K562 (cell line): ENCODE results near the gene PRR5. TPM values are rescaled to one million over a fixed set of nuclear protein-coding genes. Genes with fewer than 3 reads are reported as not detected.

Source experiments
- ATAC-seq: fragments of 200-7000 bp; cut with Tn5 transposase; 3 replicates; pipeline ENCODE4 v1.9.1; 2020; ENCODE audit warnings: moderate library complexity
- BruUV-seq: library from RNA; stranded (reverse); fragments of 400-500 nt; replicated peaks from 2 replicates; lab custom pipeline; 2021; lab: Mats Ljungman, UMichigan
- CTCF ChIA-PET: fragments of 300-600 bp; formaldehyde crosslinking; extraction: SDS; loops from one replicate; lab custom pipeline; 2021; ENCODE audit warnings: low intra/inter-chr PET ratio; lab: Yijun Ruan, JAX
- POLR2A ChIA-PET: fragments of 300-600, 350-650 bp; sonication (Branson Sonifier 250); formaldehyde crosslinking; extraction: SDS; loops from one replicate; lab custom pipeline; 2021; ENCODE audit warnings: antibody characterized with exemption, inconsistent platforms; lab: Yijun Ruan, JAX
- DNase-seq, 4 experiments: peaks; one replicate each; pipeline versions ENCODE4 v3.0.0 to v3.0.0-alpha.2; 2011 to 2018; ENCODE audit warnings: low spot score in 3 of 4, mixed read lengths in 3 of 4; ENCODE audit errors: extremely low read depth in 1 of 4
- FAIRE-seq: peaks from 2 replicates; lab custom pipeline; 2011; peaks lifted over from hg19 to GRCh38; lab: Jason Lieb, UNC
- H2AFZ ChIP-seq: 2 replicates; pipeline ENCODE4 v1.6.0; 2011; ENCODE audit warnings: low read depth, low read length, control low read depth, inconsistent platforms
- H3K27ac ChIP-seq: fragments of 200-600 bp; 3 replicates; pipeline ENCODE4 v1.8.0; 2011; ENCODE audit warnings: low read depth, mild to moderate bottlenecking, control low read depth, inconsistent platforms, low read length, moderate library complexity, mixed read lengths; ENCODE audit errors: extremely low read depth
- H3K27me3 ChIP-seq, 2 experiments: fragments of 300-600 bp in 1 of 2; 2 replicates in 1 of 2; 3 replicates in 1 of 2; pipeline versions ENCODE4 v1.6.0 to v1.8.0; 2011; ENCODE audit warnings: inconsistent platforms in 2 of 2, low read length in 2 of 2, mild to moderate bottlenecking in 1 of 2, mixed read lengths in 1 of 2, moderate library complexity in 1 of 2; ENCODE audit not compliant: control insufficient read depth in 2 of 2, insufficient read depth in 2 of 2
- H3K36me3 ChIP-seq: fragments of 300-600 bp; 3 replicates; pipeline ENCODE4 v1.8.0; 2011; ENCODE audit warnings: mild to moderate bottlenecking, low read length, inconsistent platforms; ENCODE audit not compliant: control insufficient read depth, insufficient read depth
- H3K4me1 ChIP-seq, 2 experiments: fragments of 200-600 bp in 1 of 2; replicated peaks in 1 of 2; 2 replicates in 1 of 2; 3 replicates in 1 of 2; pipeline versions ENCODE4 v1.5.1 to v1.8.0; 2011; ENCODE audit warnings: inconsistent platforms in 2 of 2, low read length in 2 of 2, mild to moderate bottlenecking in 1 of 2, mixed read lengths in 1 of 2, moderate library complexity in 1 of 2; ENCODE audit not compliant: control insufficient read depth in 2 of 2, insufficient read depth in 2 of 2
- H3K4me2 ChIP-seq: 2 replicates; pipeline ENCODE4 v1.6.1; 2011; ENCODE audit warnings: low read length, control low read depth, inconsistent platforms, mixed read lengths; ENCODE audit not compliant: insufficient read depth
- H3K4me3 ChIP-seq: fragments of 200-600 bp; sonication (generic), shearing (Covaris generic); 2 replicates; pipeline ENCODE4 v1.5.1; 2016; ENCODE audit warnings: control low read depth, inconsistent platforms
- H3K79me2 ChIP-seq: fragments of 200-600 bp; 3 replicates; pipeline ENCODE4 v1.8.0; 2011; ENCODE audit warnings: low read length, inconsistent platforms; ENCODE audit not compliant: control insufficient read depth, insufficient read depth
- H3K9ac ChIP-seq, 2 experiments: 2 replicates each; pipeline versions ENCODE4 v1.6.0 to v1.6.1; 2011; ENCODE audit warnings: low read depth in 2 of 2, low read length in 2 of 2, control low read depth in 1 of 2, inconsistent platforms in 1 of 2, mild to moderate bottlenecking in 1 of 2, mixed read lengths in 1 of 2; ENCODE audit not compliant: insufficient read depth in 1 of 2
- H3K9me1 ChIP-seq: one replicate; pipeline ENCODE4 v1.6.0; 2011; ENCODE audit warnings: inconsistent platforms, mild to moderate bottlenecking, low read length, moderate library complexity; ENCODE audit not compliant: control insufficient read depth, insufficient read depth
- H3K9me3 ChIP-seq: replicated peaks from 2 replicates; pipeline ENCODE4 v1.5.1; 2011; ENCODE audit warnings: low read depth, low read length, inconsistent platforms; ENCODE audit not compliant: control insufficient read depth, insufficient read depth
- H4K20me1 ChIP-seq: replicated peaks from 2 replicates; pipeline ENCODE4 v1.6.1; 2011; ENCODE audit warnings: low read length, inconsistent platforms, mixed read lengths; ENCODE audit not compliant: control insufficient read depth, insufficient read depth
- CBX3 ChIP-seq, 2 experiments: IDR thresholded peaks; 1 replicate in 1 of 2; 2 replicates in 1 of 2; pipeline ENCODE4 v1.6.1; 2012; ENCODE audit warnings: inconsistent platforms in 2 of 2, low read length in 2 of 2, borderline replicate concordance in 1 of 2, control low read depth in 1 of 2
- CEBPG ChIP-seq, 3 experiments: fragments of 200-800 bp in 1 of 3; sonication (Bioruptor generic) in 1 of 3; sonication (generic) in 1 of 3; formaldehyde crosslinking in 1 of 3; IDR thresholded peaks in 2 of 3; conservative IDR thresholded peaks in 1 of 3; 2 replicates each; pipeline versions ENCODE4 v1.6.1 to v1.8.0; 2016 to 2022; ENCODE audit warnings: missing compliant biosample characterization in 2 of 3, missing genetic modification characterization in 2 of 3, mild to moderate bottlenecking in 1 of 3, missing genetic modification reagents in 1 of 3
- DNMT1 ChIP-seq: fragments of 450-650 bp; IDR thresholded peaks from 2 replicates; pipeline ENCODE4 v1.6.1; 2016; ENCODE audit warnings: antibody characterized with exemption, mild to moderate bottlenecking
- EWSR1 ChIP-seq: fragments of 450-650 bp; IDR thresholded peaks from 2 replicates; pipeline ENCODE4 v1.6.1; 2018; ENCODE audit warnings: borderline replicate concordance, mild to moderate bottlenecking, low read depth, moderate library complexity; ENCODE audit not compliant: partially characterized antibody
- FOXA1 ChIP-seq: fragments of 450-650 bp; IDR thresholded peaks from 2 replicates; pipeline ENCODE4 v1.6.1; 2016; ENCODE audit warnings: mild to moderate bottlenecking, borderline replicate concordance
- ILF3 ChIP-seq: fragments of 450-650 bp; IDR thresholded peaks from 2 replicates; pipeline ENCODE4 v1.6.1; 2018; ENCODE audit warnings: antibody characterized with exemption, mild to moderate bottlenecking, moderate library complexity, borderline replicate concordance
- JUNB ChIP-seq: fragments of 450-650 bp; formaldehyde crosslinking; conservative IDR thresholded peaks from 2 replicates; pipeline ENCODE4 v1.4.0; 2020; ENCODE audit warnings: mild to moderate bottlenecking
- NONO ChIP-seq, 2 experiments: fragments of 200-400 bp in 1 of 2; fragments of 450-650 bp in 1 of 2; formaldehyde crosslinking in 1 of 2; IDR thresholded peaks; 2 replicates each; pipeline ENCODE4 v1.6.1; 2017; ENCODE audit warnings: low read depth in 2 of 2, mild to moderate bottlenecking in 2 of 2, moderate library complexity in 2 of 2, low read length in 1 of 2
- OTX1 ChIP-seq: fragments of 450-650 bp; formaldehyde crosslinking; IDR thresholded peaks from 2 replicates; pipeline ENCODE4 v1.4.0; 2022; ENCODE audit warnings: mild to moderate bottlenecking
- PHF20 ChIP-seq: fragments of 450-650 bp; IDR thresholded peaks from 2 replicates; pipeline ENCODE4 v1.6.1; 2018; ENCODE audit not compliant: partially characterized antibody
- SAFB2 ChIP-seq: fragments of 200-400 bp; formaldehyde crosslinking; IDR thresholded peaks from 2 replicates; pipeline ENCODE4 v1.6.1; 2018; ENCODE audit warnings: borderline replicate concordance, low read length, low read depth, moderate library complexity; ENCODE audit not compliant: severe bottlenecking
- SIX5 ChIP-seq, 2 experiments: IDR thresholded peaks; 2 replicates each; pipeline ENCODE4 v1.6.1; 2011; ENCODE audit warnings: low read length in 2 of 2, borderline replicate concordance in 1 of 2, low read depth in 1 of 2, mild to moderate bottlenecking in 1 of 2, moderate library complexity in 1 of 2; ENCODE audit not compliant: insufficient read depth in 1 of 2
- SMARCB1 ChIP-seq: IDR thresholded peaks from 2 replicates; pipeline ENCODE4 v1.6.1; 2011; ENCODE audit warnings: improper control_type of control experiment, low read depth; ENCODE audit not compliant: insufficient read length
- TBP ChIP-seq: optimal IDR thresholded peaks from 2 replicates; pipeline ENCODE3; 2011; ENCODE audit warnings: low read depth, low read length, improper control_type of control experiment
- ZBED1 ChIP-seq: IDR thresholded peaks from 2 replicates; pipeline ENCODE4 v1.6.1; 2014
- ZNF217 ChIP-seq: sonication (generic); formaldehyde crosslinking; IDR thresholded peaks from 2 replicates; pipeline ENCODE4 v1.8.0; 2022; ENCODE audit warnings: mild to moderate bottlenecking, missing genetic modification reagents
- ZNF764 ChIP-seq: fragments of 250-450 bp; sonication (Bioruptor Pico); IDR thresholded peaks from 2 replicates; pipeline ENCODE4 v1.4.0; 2020; ENCODE audit warnings: low read depth, mild to moderate bottlenecking, moderate library complexity
- WGBS: fragments of 100-300 bp; shearing (Covaris generic); methylation state at CpG from one replicate; pipeline ENCODE4 v1.1.6; 2016; ENCODE audit warnings: low coverage, mixed read lengths; ENCODE audit not compliant: insufficient coverage; ENCODE audit errors: missing lambda C conversion rate; 5-methylcytosine and 5-hydroxymethylcytosine counted together
- in situ Hi-C: fragments of 300-500 bp; cut with MboI; formaldehyde crosslinking; loops from 4 replicates; pipeline ENCODE4 v1.15.0; 2018; ENCODE audit warnings: inconsistent platforms, mixed read lengths
- intact Hi-C: fragments of 100-400 bp; cut with micrococcal nuclease; formaldehyde crosslinking; loops from 2 replicates; pipeline ENCODE4 v1.14.2; 2022
- polyA plus RNA-seq, 8 experiments: library from polyadenylated mRNA; depleted of rRNA in 4 of 8; stranded (reverse) in 5 of 8; unstranded in 3 of 8; fragments of >200 nt; fragmentation: Nextera tagmentation in 2 of 8; fragmentation: Illumina TruSeq in 1 of 8; extraction: Ambion mirVana in 2 of 8; extraction: Trizol in 1 of 8; gene quantifications; 2 replicates each; pipeline versions ENCODE4 v1.2.1 to v1.2.3, GENCODE V29; 2011 to 2014; ENCODE audit warnings: inconsistent platforms in 1 of 8, missing spikeins in 1 of 8
- total RNA-seq, 7 experiments: library from RNA; depleted of rRNA in 6 of 7; stranded (reverse); fragments of >200 nt in 6 of 7; fragmentation: Illumina TruSeq in 2 of 7; extraction: Trizol in 2 of 7; gene quantifications; 2 replicates each; pipeline versions ENCODE4 v1.2.1 to v1.2.3, GENCODE V29; 2011 to 2021; ENCODE audit warnings: low replicate concordance in 1 of 7
- TF ChIP-seq, protein P1 (sequence below): sonication (generic); formaldehyde crosslinking; IDR thresholded peaks from 2 replicates; pipeline ENCODE4 v1.8.0; 2023; ENCODE audit warnings: mild to moderate bottlenecking, missing genetic modification reagents

The PRR5 gene
- total and polyA plus RNA-seq, 9 of the 15 experiments (the other 6 are each of a cell fraction or from before 2014, with no cell fraction given): 0.13 to 21.0 (median 7.5) TPM

GRCh38 chr22:44783091-44783490, 81.1 kb downstream of the PRR5 start (continued):
- TF ChIP-seq ZNF764 (CRISPR knock-in tag) (no peak), CEBPG (CRISPR knock-in tag; IDR thresholded peaks at IDR 0.05) (no peak), CEBPG (tag; conservative IDR thresholded peaks at IDR 0.05 in 1 of 2, IDR thresholded peaks at IDR 0.05 in 1 of 2) (no peak), NONO (IDR thresholded peaks at IDR 0.05; ENCODE audit: low read depth in 2 of 2, low read length in 1 of 2) (no peak), ZBED1 (no peak)
- TF ChIP-seq, protein P1, sequence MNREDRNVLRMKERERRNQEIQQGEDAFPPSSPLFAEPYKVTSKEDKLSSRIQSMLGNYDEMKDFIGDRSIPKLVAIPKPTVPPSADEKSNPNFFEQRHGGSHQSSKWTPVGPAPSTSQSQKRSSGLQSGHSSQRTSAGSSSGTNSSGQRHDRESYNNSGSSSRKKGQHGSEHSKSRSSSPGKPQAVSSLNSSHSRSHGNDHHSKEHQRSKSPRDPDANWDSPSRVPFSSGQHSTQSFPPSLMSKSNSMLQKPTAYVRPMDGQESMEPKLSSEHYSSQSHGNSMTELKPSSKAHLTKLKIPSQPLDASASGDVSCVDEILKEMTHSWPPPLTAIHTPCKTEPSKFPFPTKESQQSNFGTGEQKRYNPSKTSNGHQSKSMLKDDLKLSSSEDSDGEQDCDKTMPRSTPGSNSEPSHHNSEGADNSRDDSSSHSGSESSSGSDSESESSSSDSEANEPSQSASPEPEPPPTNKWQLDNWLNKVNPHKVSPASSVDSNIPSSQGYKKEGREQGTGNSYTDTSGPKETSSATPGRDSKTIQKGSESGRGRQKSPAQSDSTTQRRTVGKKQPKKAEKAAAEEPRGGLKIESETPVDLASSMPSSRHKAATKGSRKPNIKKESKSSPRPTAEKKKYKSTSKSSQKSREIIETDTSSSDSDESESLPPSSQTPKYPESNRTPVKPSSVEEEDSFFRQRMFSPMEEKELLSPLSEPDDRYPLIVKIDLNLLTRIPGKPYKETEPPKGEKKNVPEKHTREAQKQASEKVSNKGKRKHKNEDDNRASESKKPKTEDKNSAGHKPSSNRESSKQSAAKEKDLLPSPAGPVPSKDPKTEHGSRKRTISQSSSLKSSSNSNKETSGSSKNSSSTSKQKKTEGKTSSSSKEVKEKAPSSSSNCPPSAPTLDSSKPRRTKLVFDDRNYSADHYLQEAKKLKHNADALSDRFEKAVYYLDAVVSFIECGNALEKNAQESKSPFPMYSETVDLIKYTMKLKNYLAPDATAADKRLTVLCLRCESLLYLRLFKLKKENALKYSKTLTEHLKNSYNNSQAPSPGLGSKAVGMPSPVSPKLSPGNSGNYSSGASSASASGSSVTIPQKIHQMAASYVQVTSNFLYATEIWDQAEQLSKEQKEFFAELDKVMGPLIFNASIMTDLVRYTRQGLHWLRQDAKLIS: no peak

GRCh38 chr22:44783581-44783980, 81.6 kb downstream of the PRR5 start:
- ATAC-seq (no peak), DNase-seq (no peak), FAIRE-seq (no peak)
- H4K20me1 ChIP-seq: no peaks in the 10 kb centered on the region; the same call in 1 of the 2 replicates
- no peaks in the 10 kb centered on the region for H3K9me1 ChIP-seq
- no peak overlapping the region for H3K4me3 ChIP-seq
- H3K27ac ChIP-seq: no peak overlapping the region
- POLR2A ChIA-PET: interaction anchor here (1.4 kb wide), 1 partner anchor 9 kb away, joined by 4 read pairs; no protein-coding TSS in a partner anchor
- no peaks in the 10 kb centered on the region for H3K9me3 ChIP-seq
- in situ Hi-C loops (no loop called here), intact Hi-C loops (no loop called here)
- no peaks in the 10 kb centered on the region for H3K79me2 ChIP-seq
- 10% methylated on average over 12 of the region's 14 CpGs for WGBS
- no TSS peak for BruUV-seq
- no peaks in the 10 kb centered on the region for H3K36me3 ChIP-seq
- CTCF ChIA-PET: no interaction called here
- no peak overlapping the region for H2AFZ ChIP-seq
- H3K9ac ChIP-seq: no peak overlapping the region; a peak in 1 of 4 replicates
- H3K4me1 ChIP-seq: no peaks in the 10 kb centered on the region
- no peak overlapping the region for H3K4me2 ChIP-seq
- H3K27me3 ChIP-seq: peaks cover 2 to 28% of the 10 kb centered on the region in 2 experiments; a peak in 1 of 5 replicates
- TF ChIP-seq JUNB (CRISPR knock-in tag) (no peak), ILF3 (no peak), DNMT1 (no peak), FOXA1 (no peak), EWSR1 (no peak), SAFB2 (no peak), CBX3 (IDR thresholded peaks at IDR 0.05; ENCODE audit: borderline replicate concordance in 1 of 2, low read length in 2 of 2) (no peak), TBP (no peak), SIX5 (IDR thresholded peaks at IDR 0.05; ENCODE audit: borderline replicate concordance in 1 of 2, insufficient read depth in 1 of 2, low read depth in 1 of 2, low read length in 2 of 2) (no peak), ZNF217 (CRISPR knock-in tag) (no peak), PHF20 (no peak), OTX1 (CRISPR knock-in tag) (no peak), SMARCB1 (no peak)
